Sigmoid colon (tissue), 4 donors: ENCODE measurements around the gene LY9.

Experiments
- CTCF ChIP-seq, 4 experiments: fragments of 450-650 bp in 3 of 4; fragments of 200-600 bp in 1 of 4; IDR thresholded peaks; one replicate each; pipeline ENCODE4 v1.5.1; 2016 to 2019; ENCODE audit warnings: antibody characterized with exemption in 4 of 4, mild to moderate bottlenecking in 3 of 4, moderate library complexity in 2 of 4
- POLR2A ChIP-seq, 2 donors: fragments of 450-650 bp; IDR thresholded peaks; one replicate each; pipeline ENCODE4 v1.6.1; 2016; ENCODE audit warnings: antibody characterized with exemption in 2 of 2, mild to moderate bottlenecking in 2 of 2, moderate library complexity in 2 of 2
- POLR2AphosphoS5 ChIP-seq, 4 donors: sonication (generic); formaldehyde crosslinking; IDR thresholded peaks; one replicate each; pipeline ENCODE4 v1.6.1; 2017; ENCODE audit warnings: antibody characterized with exemption in 4 of 4

DNA sequence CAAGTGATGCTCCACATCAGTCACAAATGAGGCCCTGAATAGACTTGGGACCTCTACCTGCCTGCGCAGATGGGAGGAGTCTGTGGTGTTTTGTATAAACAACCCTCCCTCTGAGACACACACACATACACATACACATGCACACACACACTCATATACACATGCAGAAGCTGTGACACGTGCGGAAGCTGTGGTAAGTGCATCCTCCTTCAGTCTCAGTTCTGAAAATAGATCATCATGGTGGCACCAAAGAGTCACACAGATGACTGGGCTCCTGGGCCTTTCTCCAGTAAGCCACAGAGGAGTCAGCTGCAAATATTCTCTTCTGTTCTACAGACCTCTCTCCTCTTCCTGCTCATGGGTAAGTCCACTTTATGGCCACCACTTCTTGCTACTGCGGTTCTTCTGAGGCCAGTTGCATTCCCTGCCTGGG, at the start of gene LY9:
- no peak for TF ChIP-seq CTCF (IDR thresholded peaks at IDR 0.05)
- TF ChIP-seq POLR2A (IDR thresholded peaks at IDR 0.05), result no peak
- TF ChIP-seq POLR2AphosphoS5 (IDR thresholded peaks at IDR 0.05), result no peak
